ENCODE measurements around the gene NEK11. TPM values are rescaled to one million over a fixed set of nuclear protein-coding genes. Genes with fewer than 3 reads are reported as not detected.

The NEK11 gene
- total and polyA plus RNA-seq, 9 of the 15 experiments (the other 6 are each of a cell fraction or from before 2014, with no cell fraction given): 0.28 to 1.5 (median 0.87) TPM

- Histone ChIP-seq H4K20me1 (replicated peaks; ENCODE audit: control insufficient read depth, insufficient read depth, low read length) (no peaks in the 10 kb centered on the region), H3K36me3 (ENCODE audit: control insufficient read depth, insufficient read depth, low read length) (no peaks in the 10 kb centered on the region), H3K9me1 (ENCODE audit: control insufficient read depth, insufficient read depth, low read length) (no peaks in the 10 kb centered on the region), H3K4me1 (replicated peaks in 1 of 2; ENCODE audit: control insufficient read depth in 2 of 2, insufficient read depth in 2 of 2, low read length in 2 of 2) (no peaks in the 10 kb centered on the region), H3K4me2 (ENCODE audit: insufficient read depth, low read length) (no peak overlapping the region), H3K9ac (ENCODE audit: insufficient read depth in 1 of 2, low read depth in 2 of 2, low read length in 2 of 2) (no peak overlapping the region), H3K9me3 (replicated peaks; ENCODE audit: control insufficient read depth, insufficient read depth, low read depth, low read length) (no peaks in the 10 kb centered on the region), H3K79me2 (ENCODE audit: control insufficient read depth, insufficient read depth, low read length) (no peaks in the 10 kb centered on the region), H3K27ac (ENCODE audit: extremely low read depth, low read depth, low read length) (no peak overlapping the region), H3K27me3 (ENCODE audit: control insufficient read depth in 2 of 2, insufficient read depth in 2 of 2, low read length in 2 of 2) (no peaks in the 10 kb centered on the region), H3K4me3 (no peak overlapping the region), H2AFZ (ENCODE audit: low read depth, low read length) (0 out of 2 replicates have a peak overlapping the region, but pooled peaks have one; percentile 23)
- POLR2A ChIA-PET: interaction anchor here (1.9 kb wide), 1 partner anchor 11 kb away, joined by 4 read pairs; no protein-coding TSS in a partner anchor
- 25% methylated on average over 2 of the region's 2 CpGs for WGBS (ENCODE audit: insufficient coverage, low coverage, missing lambda C conversion rate)
- intact Hi-C loops (cut with micrococcal nuclease): no loop called here
- TF ChIP-seq SP2 (IDR thresholded peaks at IDR 0.05; ENCODE audit: extremely low read depth, low read depth, low read length, poor library complexity, severe bottlenecking) (peak; percentile 26), CTCF (IDR thresholded peaks at IDR 0.05 in 2 of 3, conservative IDR thresholded peaks at IDR 0.05 in 1 of 3; ENCODE audit: insufficient read depth in 2 of 3, low read depth in 1 of 3, low read length in 3 of 3) (0 out of 6 replicates have a peak, but pooled peaks of 1 of the 3 experiments have one; percentile 22), NFIC (IDR thresholded peaks at IDR 0.05) (peak; percentile 22; the same call in 1 of the 2 replicates), ETS1 (conservative IDR thresholded peaks at IDR 0.05; ENCODE audit: control insufficient read depth, low read depth, low read length) (no peak), TFAP4 (CRISPR knock-in tag; IDR thresholded peaks at IDR 0.05; ENCODE audit: borderline replicate concordance) (peak; percentile 38; the same call in 1 of the 2 replicates), FIP1L1 (IDR thresholded peaks at IDR 0.05; ENCODE audit: low read depth, low read length, poor library complexity, severe bottlenecking) (no peak)
- ATAC-seq (no peak; the same call in 2 of the 3 replicates), FAIRE-seq (no peak), DNase-seq (ENCODE audit: extremely low read depth in 1 of 4, low spot score in 3 of 4) (peak in 1 of 4 experiments; percentile 10)
- in situ Hi-C loops (cut with MboI): loop anchor here (25.0 kb wide), 2 partner anchors 440 to 965 kb away; no protein-coding TSS in a partner anchor
- CTCF ChIA-PET (ENCODE audit: low intra/inter-chr PET ratio): no interaction called here
- no TSS peak for BruUV-seq (replicated peaks)
These were observed 20.9 kb downstream of the NEK11 start for GRCh38 chr3:131047582-131047981.
